Measurements from ENCODE around the gene PPP1R12C.
"Not testable (repeated sequence)": the region's sequence is repeated elsewhere in the genome, so short reads cannot be mapped to it uniquely, and the experiment has no call there.

The PPP1R12C gene

GRCh38 chr19:55109527-55110291 lies 7.7 kb downstream of the PPP1R12C start:
- DNase-seq: no peak

- DNase-seq: not testable (repeated sequence)
Measured at GRCh38 chr19:55107252-55107651, 10.2 kb downstream of the PPP1R12C start.

GRCh38 chr19:55106591-55106990 lies 10.8 kb downstream of the PPP1R12C start:
- DNase-seq: no peak

- no peak for DNase-seq
Measured at GRCh38 chr19:55105237-55105636, 12.2 kb downstream of the PPP1R12C start.

GRCh38 chr19:55103190-55103589 lies 14.2 kb downstream of the PPP1R12C start:
- DNase-seq: no peak

- DNase-seq: no peak
Measured at GRCh38 chr19:55101261-55101660, 16.2 kb downstream of the PPP1R12C start.

GRCh38 chr19:55099557-55100506 lies 17.6 kb downstream of the PPP1R12C start:
- DNase-seq: no peak

- DNase-seq: no peak
Measured at GRCh38 chr19:55098716-55099556, 18.5 kb downstream of the PPP1R12C start.

GRCh38 chr19:55097864-55098715 lies 19.3 kb downstream of the PPP1R12C start:
- no peak for DNase-seq

- DNase-seq: no peak
Measured at GRCh38 chr19:55096061-55096701, 21.3 kb downstream of the PPP1R12C start.

GRCh38 chr19:55095260-55096060 lies 22.0 kb downstream of the PPP1R12C start:
- DNase-seq: no peak

- no peak for DNase-seq
Measured at GRCh38 chr19:55094456-55095259, 22.8 kb downstream of the PPP1R12C start.

GRCh38 chr19:55092423-55093318 lies 24.8 kb downstream of the PPP1R12C start:
- no peak for DNase-seq

GRCh38 chr19:55091955-55092354 lies 25.5 kb downstream of the PPP1R12C start:
- no peak for DNase-seq

- no peak for DNase-seq
Measured at GRCh38 chr19:55091126-55091910, 26.1 kb downstream of the PPP1R12C start.

GRCh38 chr19:55090564-55090963 lies 26.9 kb downstream of the PPP1R12C start:
- no peak for DNase-seq

- DNase-seq: no peak
Measured at GRCh38 chr19:55089342-55089944, 28.0 kb downstream of the PPP1R12C start.
